GM18951 (cell line): ENCODE data around the gene GTPBP10.

Source experiments
- POLR2A ChIP-seq: IDR thresholded peaks from 4 replicates; pipeline ENCODE4 v1.6.1; 2011; ENCODE audit warnings: mild to moderate bottlenecking; ENCODE audit not compliant: insufficient read length, insufficient read depth; ENCODE audit errors: extremely low read depth
- in situ Hi-C: fragments of 300-500 bp; cut with MboI; formaldehyde crosslinking; loops from one replicate; pipeline ENCODE4 v1.12.0; 2022; ENCODE audit warnings: low sequenced_read_pairs, mixed read lengths, inconsistent platforms; ENCODE audit not compliant: unreplicated experiment

GTPBP10 gene

DNA sequence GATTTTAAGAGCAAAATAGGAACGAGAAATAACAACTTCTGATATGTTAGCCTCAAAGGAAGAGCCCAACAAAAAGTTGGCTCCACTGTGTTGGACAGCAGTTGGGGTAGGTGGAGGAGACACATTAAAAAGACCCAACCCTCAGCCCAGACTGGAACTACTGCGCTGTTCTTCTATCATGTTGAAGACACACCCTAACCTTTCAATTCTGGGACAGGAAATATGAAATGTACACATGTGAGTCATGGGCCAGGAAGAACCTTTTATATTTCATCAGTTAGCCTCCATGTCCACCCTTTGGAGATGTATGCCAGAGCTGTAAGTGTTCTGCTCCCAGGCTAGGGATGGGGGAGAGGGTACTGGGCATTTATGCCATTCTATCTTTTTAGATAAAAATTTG is 78.9 kb downstream of the GTPBP10 start:
- in situ Hi-C loops: no loop called here

DNA sequence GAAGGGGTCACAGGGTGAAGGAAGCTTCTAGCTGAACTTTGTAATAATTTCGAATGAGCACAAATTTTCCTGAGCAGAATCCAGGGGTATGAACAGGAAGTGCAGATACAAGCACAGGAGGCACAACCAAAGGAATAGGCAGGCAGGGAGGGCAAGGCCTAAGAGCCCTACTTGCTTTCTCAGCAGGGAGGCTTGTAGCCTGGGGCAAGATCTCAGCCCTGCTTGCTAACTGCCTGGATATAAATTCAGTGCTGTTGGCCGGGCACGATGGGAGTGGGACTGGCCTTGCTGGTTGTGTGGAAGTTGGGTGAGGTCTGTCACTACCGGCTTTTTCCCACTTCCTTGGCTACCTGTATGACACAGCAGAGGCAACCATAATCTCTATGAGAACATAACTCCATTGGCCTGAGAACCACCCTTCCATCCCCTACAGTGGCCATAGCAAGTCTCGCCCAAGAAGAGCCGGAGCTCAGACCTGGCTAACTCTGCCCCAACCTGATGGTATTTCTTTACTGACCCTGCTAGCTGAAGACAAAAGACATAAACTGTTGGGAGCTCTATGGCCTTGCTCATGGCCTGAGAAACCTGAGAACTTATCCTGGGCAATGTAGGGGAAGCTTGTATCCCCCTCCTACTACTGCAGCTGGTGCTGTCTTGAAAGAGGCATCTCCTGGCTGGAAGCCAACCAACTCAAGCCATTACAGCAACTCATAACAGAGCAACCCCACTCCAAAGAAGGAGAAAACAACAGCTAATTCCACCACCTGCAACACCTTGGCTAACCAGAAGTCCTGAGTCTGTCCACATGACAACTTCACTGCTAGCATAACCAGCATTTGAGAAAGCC is 84.3 kb downstream of the GTPBP10 start:
- in situ Hi-C loops: no loop called here
- TF ChIP-seq POLR2A: no peak

More for the DNA sequence above, 78.9 kb downstream of the GTPBP10 start:
- TF ChIP-seq POLR2A: no peak

DNA sequence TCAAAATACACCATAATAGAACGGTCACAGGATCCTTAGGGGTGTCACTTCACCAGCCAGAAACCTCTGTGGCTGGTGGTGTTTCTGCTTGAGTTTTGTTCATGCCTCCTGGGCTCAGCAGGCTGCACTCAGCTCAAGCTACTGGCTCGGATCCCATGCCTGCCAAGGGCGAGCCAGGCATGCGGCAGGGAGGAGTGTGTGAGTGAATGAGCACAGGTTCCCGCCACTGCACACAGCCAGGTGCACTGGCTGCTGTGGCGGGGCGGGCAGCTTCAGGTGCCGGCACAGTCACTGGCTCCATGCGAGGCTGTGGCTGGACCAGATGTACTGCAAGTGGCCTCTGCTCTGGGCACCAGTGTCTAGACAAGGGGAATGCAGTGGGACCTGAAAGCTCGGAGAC is 86.2 kb downstream of the GTPBP10 start:
- no peak for TF ChIP-seq POLR2A
- in situ Hi-C loops: no loop called here

DNA sequence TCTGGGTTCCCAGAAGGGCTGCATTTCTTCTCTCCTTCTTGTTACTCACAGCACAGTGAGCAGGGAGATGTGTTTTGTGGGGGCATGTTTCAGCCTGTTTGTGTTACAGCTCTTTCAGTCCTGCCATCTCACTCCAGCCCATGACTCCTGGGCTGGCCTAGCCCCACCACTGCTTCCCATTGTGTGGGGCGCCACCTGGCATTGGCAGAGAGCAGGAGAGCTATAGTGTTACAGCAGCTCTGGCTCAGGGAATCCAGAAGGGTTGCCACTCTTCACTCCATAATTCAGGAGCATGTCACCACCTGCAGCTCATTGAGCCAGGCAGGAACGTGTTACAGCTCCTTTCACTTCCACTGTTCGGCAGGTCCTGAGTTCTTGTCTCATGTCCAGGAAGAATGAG is 86.7 kb downstream of the GTPBP10 start:
- in situ Hi-C loops: no loop called here
- TF ChIP-seq POLR2A: no peak
